CD4-positive, alpha-beta T cell treated with Interleukin-21 for 1 hour (primary cell): Measurements from ENCODE around the gene HYOU1.
A peak's percentile ranks its signal among the peaks of the same experiment; 100 is the strongest.

Source experiments
- DNase-seq: peaks from one replicate; pipeline ENCODE4 v3.0.0-alpha.2; 2020

Gene HYOU1

DNA sequence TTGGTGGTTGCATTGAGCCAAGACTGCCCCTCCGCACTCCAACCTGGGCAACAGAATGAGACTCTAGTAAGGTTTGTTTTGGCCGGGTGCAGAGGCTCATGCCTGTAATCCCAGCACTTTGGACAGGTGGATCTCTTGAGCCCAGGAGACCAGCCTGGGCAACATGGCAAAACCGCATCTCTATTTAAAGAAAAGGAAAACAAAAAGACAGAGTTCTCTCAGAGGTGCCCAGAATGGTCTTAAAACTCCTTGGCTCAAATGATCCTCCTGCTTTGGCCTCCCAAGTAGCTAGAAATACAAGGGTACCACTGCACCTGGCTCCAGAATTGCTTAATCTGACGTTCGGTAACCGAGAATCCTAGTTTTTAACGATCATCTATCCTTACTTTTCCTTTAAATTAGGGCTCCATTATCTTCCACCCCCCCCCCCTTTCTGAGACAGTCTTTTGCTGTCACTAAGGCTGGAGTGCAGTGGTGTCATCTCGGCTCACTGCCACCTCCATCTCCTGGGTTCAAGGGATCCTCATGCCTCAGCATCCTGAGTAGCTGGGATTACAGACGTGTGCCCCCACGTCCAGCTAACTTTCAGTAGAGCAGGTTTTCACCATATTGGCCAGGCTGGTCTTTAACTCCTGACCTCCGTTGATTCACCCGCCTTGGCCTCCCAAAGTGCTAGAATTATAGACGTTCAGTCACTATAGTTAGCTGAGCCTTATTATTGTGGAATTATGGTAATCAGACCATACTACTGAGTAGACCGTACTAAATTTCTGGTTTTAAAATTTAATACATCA lies 40.6 kb downstream of the HYOU1 start:
- no peak for DNase-seq

DNA sequence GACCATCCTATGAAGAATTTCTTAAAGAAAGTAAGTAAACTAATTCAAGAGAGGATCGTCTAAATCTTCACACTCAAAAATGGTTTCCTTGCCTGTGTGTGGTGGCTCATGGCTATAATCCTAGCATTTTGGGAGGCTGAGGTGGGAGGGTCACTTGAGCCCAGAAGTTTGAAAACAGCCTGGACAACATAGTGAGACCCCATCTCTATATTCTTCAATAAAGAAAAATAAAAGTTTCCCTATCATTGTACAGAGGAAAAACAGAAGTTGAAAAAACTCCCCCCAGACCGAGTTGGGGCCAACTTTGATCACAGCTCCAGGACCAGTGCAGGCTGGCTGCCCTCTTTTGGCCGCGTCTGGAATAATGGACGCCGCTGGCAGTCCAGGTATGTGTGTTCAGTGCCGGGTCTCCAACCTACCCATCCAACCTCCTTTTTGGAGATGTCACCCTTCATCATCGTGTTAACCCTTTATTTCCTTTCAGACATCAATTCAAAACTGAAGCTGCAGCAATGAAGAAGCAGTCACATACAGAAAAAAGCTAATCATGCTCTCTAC lies 41.9 kb downstream of the HYOU1 start:
- no peak for DNase-seq

DNA sequence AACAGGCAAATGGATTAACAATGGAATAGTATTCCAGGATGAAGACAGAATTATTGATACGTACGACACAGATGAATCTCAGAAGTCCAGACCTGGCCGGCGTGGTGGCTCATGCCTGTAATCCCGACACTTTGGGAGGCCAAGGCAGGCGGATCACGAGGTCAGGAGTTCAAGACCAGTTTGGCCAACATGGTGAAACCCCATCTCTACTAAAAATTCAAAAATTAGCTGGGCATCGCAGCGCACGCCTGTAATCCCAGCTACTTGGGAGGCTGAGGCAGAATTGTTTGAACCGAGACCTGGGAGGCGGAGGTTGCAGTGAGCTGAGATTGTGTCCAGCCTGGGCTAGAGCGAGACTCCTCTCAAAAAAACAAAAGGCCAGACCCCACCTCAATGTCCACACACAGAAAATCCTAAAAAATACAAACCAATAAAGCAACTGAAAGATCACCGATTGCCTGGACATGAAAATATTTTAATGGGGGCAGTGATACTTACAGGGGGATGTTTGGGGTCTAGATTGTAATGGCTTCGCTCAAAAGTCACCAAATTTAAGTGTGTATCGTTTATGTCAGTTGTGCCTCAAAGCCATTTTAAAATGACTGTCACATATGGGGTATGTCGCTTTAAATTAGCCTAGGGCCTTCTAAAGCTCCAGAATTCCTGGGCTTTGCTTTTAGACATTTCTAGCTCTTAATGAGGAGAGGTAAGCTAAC lies 42.6 kb downstream of the HYOU1 start:
- no peak for DNase-seq

DNA sequence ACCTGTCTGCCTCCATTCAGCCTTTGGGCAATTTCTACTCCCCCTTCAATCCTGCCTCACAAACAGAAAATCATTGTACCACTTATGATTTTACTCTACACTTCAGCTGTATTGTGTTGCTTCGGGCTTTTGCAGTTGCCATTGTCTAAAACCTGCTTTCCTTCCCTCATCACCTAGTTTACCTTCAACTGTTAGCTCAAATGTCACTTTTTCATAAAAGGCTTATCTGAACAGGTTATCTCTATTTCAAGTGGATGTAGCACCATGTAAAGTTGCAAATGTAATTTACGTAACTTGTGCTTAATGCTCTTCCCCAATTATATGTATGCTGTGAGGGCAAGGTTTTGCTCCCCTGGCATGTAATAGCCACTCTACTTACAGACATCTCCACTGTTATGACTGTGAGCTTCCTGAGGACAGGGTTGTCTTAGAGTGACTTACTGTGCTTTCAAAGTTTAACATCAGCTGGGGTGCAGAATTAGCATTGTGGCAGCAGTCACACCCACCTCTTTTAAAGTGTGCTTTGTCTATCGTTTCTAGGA lies 44.3 kb downstream of the HYOU1 start:
- DNase-seq: no peak

DNA sequence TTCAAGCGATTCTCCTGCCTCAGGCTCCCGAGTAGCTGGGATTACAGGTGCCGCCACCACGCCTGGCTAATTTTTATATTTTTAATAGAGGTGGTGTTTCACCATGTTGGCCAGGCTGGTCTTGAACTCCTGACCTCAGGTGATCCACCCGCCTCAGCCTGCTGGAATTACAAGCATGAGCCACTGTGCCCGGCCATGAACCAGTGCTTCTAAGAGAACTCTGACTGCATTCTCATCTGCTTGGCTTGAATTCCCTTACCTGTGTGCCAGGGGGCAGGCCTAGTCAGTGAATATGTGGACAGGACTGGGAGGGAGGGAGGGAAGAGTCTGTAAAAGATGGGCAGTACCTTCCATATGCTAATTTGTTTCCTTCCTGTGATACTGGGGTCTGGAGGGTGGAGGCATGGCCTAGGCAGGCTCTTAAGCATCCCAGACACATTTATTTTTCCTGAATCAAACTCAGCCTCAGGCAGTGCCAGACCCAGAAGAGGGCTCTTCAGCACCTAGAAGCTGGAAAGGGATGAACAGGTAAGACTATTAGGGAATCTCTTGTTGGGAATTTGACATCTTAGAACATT lies 45.4 kb downstream of the HYOU1 start:
- DNase-seq: no peak

DNA sequence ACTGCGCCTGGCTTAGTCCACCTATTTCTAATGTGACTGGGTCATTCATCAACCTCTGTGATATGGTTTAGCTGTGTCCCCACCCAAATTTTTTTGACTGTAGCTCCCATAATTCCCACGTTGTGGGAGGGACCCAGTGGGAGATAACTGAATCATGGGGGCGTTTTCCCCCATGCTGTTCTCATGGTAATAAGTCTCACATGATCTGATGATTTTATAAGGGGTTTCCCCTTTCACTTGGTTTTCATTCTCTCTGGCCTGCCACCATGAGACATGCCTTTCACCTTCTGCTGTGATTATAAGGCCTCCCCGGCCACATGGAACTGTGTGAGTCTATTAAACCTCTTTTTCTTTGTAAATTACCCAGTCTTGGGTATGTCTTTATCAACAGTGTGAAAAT lies 50.3 kb downstream of the HYOU1 start:
- no peak for DNase-seq

DNA sequence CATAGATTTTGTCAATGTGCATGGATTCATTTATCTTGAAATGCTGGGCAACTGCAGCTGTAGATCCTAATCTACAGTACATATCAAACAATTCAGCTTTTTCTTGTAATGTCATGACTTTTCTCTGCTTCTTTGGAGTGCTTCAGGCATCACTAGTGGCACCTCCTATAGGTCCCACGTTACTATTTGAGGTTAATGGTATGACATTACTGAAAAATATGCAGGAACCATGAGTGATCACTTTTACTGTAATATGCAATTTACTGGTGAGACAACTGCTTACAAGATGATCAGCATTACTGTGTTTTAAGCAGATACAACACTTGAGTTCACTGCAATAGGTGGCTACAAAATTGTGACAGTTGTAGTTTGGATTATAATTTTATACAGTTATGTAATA lies 56.1 kb downstream of the HYOU1 start:
- DNase-seq: no peak

DNA sequence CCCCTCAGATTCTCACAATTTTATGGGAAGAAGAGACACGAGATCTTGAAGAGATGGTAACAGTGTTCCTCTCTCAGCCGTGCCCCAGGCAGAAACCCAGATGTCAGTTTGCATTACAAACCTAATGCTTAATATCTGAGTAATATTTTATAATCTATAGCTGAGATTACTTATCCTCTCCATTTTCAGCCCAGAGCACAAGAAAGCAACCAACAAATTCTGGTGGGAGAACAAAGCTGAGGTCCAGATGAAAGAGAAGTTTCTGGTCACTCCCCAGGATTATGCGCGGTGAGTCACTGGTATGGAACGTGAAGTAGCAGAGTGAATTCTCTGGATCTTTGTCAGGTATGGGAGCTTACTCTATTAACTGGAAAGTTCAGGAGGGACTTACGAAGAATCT lies 58.2 kb downstream of the HYOU1 start:
- DNase-seq: no peak

DNA sequence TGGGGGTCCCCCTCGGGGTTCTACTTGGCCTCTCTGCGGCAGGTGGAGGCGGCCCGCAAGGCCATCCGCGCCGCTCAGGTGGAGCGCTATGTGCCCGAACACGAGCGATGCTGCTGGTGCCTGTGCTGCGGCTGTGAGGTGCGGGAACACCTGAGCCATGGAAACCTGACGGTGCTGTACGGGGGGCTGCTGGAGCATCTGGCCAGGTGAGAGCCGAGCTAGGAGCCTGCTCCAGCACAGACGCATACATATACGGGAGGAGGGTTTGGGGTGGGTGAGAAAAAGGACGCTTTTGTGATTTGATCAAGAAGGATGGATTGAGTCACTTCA lies 58.7 kb downstream of the HYOU1 start:
- DNase-seq: no peak

DNA sequence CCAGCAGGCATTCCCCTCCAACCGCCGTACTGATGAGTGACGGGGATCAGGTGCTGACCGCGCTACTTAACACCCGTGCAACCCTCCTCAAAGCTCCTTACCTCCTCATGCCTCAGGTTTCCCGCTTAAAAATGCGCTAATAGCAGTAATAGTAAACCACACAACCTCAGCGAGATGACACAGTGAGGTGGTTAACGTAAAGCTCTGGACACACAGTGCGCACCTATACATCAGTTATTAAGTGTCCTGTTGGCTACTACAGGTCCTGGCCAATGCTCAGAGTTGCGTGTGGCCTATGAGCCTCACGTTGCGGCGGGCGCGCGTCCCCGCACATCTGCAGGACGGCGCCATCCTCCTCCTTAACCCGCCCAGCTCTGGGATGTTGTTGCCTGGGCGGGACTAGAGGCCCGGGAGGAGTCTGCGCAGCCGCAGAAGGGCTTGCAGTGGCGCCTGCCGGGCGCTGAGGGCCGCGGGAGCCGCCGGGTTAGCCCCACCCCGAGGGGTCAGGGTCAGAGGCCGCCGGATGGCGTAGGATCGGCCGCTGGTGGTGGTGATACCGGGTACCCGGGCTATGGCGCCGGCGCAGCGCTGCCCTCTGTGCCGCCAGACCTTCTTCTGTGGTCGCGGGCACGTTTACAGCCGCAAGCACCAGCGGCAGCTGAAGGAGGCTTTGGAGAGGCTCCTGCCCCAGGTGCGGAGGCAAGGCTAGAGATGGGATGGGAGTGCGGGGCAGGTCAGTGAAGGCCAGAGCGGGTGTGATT lies 59.2 kb downstream of the HYOU1 start, which contains the start of gene CENATAC:
Gene CENATAC (plus strand): TSS at position 512 of the 761 bp plus-strand sequence. CDS start 60 bp downstream, at position 572.
- peak; percentile 96 for DNase-seq

DNA sequence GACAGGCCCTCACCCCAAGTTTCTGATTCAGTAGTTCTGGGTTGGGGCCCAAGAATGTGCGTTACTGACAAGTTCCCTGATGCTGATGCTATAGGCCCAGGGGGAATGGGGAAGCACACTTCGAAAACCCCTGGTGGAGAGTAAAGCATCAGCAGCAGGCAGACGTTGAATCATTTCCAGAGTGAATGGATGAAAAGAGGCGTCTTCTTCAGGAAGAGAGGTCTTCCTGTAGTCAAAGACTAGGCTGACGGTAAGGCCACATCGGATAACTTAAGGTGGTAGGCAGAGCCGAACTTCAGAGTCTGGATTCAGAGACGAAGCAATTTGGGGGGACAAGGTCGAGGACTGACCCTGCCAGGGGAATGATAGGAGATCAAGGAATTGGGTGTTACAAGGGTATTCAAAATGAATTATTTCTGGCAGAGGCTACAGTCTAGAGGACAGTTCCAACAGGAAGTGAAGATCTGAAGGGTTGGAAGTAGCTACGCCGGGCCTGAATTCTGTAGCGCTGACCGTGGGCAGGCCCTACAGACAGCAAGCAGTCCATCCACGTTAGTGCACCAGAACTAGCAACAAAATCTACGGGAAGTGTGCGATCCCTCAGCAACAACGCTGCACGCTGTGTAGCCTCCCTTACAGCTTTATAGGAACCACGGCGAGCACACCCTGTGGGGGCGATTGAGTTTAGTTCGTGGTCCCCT lies 59.9 kb downstream of the HYOU1 start:
- DNase-seq: peak; percentile 55
